Hypothalamus (tissue), 51 donors: ENCODE measurements around the gene MAB21L4.

Experiments used
- DNase-seq, 51 donors: peaks; one replicate each; lab custom pipeline; 2025; lab: John Stamatoyannopoulos, UW

The MAB21L4 gene

DNA sequence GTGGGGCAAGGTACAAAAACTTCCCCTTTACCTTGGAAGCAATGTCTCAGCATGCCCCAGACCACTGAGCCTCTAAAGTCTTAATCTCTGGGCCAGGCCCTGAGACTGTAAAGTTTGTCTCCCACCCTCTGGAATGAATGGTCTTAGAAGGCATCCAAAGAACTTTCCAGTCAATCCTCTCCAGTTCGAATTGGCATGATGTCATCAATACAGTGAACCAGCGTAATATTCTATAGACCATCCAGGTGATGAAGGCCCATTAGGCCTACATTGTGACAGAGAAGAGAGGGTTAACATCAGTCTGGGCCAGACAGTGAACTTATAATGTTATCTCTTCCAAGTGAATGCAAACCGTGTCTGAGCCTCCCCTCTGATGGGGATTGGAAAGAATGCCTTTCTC, 11.2 kb downstream of the MAB21L4 start:
- no peak for DNase-seq

DNA sequence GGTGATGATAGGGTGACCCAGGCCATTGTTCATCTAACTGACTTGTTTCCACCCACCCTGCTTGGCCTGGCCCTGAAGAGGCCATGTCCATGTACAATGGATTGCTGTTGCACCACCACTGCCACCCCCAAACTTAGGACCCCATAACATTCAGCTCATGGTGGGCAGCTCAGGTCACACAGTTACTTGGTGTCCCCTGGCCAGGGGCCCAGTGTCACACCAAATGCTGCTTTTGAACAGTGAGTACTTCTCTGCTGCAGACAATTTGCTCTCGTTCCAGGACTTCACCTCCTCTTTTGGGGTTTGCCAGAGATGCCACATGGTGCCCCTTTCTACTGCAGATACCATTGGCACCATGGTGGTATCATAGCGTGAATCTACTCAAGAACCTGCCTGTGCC, 11.7 kb downstream of the MAB21L4 start:
- DNase-seq, result no peak

DNA sequence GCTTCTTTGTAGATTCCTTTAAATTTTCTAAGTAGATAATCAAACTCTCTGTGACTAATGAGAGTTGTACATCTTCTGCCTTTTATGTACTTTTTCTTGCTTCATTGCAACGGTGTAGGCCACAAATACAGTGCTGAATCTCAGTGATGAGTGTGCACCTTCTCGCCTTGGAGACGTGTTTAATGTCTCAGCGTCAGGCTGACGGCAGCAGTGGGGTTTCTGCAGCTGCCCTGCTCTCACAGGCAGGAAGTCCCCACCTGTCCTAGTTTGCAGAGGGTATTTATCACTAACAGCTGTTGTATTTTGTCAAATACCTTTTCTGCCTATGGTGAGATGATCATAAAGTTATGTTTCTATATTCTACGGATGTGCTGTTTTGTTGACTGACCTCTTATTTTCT, 14.0 kb downstream of the MAB21L4 start:
- DNase-seq, result no peak

DNA sequence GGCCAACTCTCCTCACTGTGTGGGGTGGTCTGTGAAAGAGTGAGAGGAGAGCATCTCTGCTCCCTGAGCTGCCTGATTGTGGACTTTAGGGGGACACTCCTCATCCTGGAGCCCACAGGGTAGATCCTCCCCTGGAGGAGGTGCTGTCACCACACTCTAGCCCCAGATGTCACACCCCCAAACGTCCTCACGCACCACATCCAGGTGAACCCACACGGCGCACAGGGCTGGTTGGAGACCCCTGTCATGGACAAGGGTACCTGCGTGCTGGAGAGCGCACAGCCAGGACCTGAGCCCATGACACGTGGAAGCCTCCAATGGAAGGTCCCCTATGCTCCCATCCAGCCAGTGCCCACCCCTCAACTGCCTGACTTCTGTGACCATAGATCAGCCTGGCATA, 16.9 kb downstream of the MAB21L4 start:
- DNase-seq, result no peak

DNA sequence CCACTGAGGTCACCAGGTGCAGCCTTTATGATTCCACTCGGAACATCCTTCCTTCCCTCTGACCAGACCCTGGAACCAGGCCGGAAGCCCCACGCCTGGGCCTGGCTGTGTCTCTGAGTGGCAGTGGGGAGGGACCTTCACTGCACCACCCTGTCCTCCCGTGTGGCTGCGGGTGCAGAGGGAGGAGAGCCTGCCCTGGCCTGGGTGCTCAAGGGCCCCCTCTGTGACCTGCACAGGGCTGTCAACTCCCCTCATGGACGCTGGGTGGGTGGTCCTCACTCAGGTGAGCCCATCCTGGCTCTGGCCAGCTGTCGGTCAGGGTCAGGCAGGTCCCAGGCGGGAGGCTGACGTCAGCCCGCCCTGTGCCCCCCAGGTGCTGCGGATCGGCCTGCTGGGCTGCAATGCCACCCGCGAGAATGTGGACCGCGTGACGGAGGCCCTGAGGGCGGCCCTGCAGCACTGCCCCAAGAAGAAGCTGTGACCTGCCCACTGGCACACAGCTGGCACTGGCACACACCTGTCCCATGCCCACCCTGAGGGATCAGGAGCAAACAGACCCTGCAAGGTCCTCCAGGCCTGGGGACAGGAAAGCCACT, 17.5 kb downstream of the MAB21L4 start:
- DNase-seq, result no peak

DNA sequence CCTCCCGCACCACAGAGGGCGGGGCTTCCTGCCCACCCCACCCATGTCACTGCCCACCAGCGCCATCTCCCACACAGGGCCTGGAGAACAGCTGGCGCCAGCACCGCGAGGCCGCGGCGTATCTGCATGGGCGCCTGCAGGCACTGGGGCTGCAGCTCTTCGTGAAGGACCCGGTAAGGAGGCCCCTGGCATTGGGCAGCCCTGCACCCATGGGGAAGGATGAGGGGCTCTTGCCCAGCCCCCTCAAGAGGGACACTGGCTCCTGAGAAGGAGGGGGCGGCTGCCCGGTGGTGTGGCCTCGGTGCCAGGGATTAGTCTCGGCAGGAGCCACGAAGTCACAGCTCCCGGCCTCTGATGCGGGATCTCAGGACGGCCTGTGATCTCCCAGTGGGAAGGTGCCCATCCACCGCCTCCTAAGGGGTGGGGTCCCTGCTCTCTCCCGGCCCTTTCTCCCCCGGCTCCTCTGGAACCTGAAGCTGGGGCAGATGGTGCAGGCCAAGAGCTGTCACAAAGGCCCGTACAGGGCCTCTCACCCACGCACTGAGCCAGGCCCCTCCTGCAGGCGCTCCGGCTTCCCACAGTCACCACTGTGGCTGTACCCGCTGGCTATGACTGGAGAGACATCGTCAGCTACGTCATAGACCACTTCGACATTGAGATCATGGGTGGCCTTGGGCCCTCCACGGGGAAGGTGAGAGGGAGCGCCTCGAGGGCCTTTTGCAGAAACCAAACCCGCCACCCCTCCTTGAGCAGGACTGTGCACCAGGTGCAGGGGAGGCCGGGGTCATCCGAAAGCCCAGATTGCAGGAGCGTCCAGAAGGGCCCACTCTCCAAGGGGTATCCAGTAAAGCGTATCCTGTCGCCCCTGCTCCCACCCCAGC, 18.3 kb downstream of the MAB21L4 start:
- no peak for DNase-seq

DNA sequence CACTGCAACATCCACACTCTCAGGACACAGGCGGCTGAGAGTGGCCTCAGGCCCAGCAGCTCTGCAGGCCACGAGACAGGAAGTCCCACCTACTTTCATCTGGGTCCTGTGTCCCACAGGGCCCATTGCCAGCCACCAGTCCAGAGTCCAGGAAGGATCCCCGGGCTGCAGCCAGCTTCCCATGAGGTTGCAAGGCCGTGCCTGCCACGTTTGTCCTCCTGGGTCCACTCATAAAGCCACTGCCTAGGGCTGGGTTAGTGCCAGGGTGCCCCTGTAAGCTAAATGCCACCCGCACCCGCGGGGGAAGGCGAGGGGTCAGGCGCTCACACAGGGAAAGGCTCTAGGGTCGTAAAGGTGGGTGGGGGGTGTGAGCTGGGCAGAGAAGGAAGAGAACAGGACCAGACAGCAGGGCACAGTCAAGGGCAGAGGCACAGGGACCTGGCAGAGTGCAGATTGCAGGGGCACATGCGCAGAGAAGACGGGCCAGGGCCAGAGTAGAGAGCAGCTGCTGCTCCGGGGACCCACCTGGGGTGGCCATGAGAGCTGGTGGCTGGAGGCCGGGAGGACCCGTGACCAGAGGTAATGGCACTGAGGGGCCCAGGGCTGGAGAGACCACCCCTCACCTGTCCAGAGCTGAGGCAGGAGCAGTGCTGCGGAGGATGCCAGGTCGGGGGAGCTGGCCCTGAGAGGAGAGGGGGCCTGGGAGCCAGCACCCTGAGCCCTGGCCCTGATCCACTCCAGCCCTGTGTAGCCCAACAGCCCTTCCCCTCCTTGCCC, 19.3 kb downstream of the MAB21L4 start:
- no peak for DNase-seq

DNA sequence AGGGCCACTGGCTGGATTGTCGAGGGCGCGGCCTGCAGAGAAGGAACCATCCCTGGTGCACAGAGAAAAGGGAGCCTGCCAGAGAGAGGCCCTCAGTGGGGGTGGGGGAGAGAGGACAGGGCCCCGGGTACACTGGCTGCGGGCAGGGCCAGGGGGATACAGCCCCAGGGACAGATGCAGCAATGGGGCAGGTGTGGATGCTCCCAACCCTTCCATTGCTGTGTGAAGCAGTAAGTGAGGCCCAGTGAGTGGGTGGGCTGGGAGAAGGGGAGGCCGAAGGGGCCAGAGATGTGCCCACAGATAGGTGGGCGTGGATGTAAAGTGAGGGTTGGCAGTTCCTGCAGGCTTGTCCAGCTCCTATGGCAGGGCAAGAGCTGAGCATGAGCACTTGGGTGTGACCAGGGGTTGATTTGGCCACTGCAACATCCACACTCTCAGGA, 19.9 kb downstream of the MAB21L4 start:
- no peak for DNase-seq

DNA sequence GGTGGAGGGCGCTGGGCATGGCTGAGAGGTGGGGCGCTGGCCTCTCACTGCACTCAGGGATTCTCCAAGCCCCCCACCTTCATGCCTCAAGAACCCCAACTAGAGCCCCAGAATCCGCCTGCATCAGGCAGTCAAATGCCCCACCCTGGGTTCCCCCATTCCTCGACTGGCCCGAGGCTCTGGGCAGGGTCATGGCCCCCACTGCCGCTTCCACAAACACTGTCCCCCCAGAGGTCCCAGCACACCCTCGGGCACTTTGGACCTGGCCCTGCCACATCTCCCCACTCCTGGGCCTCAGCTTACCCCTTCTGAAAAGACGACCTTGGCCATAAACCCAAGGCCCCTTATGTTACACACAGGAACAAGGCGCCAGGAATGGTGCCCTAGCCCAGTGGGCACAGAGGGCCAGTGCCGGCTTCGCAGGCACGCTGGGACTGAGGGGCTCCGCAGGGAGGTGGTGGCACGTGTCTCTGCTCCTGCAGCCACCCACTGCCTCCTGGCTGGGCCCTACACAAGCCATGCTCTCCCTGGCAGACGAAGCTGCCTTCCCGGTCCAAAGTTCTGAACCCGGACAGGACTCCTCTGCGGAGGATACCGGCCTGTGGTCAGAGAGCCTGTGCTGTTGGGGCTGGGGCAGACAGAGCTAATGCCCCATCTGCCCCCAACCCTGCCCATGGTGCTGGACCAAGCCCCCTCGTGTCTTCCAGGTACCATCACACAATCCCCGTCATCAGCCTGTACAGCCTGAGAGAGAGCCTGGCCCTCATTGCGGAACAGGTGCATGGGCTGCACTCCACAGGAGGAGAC, 20.5 kb downstream of the MAB21L4 start:
- no peak for DNase-seq

DNA sequence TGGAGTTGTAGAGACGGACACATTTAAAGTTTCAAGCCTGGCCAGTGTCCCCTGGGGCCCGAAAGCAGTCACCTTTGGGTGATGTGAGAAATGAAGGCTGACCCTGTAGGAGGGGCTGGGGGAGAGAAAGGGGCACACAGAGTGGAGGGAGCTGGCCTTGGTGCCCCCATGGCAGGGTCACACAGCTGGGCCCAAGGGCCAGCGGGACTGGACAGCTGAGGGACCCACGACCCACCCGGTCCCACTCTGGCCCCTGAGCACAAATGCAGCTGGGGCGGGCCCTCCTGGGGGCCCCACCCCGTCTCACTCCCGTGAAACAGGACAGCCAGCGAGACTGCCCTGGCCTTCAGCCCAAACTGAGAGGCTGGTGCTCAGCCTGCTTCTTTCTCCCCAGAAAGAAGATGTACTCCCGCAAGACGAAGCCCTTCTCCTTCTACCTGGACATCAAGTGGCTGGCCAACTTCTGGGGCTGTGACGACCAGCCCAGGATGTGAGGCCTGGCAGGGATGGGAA, 21.2 kb downstream of the MAB21L4 start:
- DNase-seq, result no peak

DNA sequence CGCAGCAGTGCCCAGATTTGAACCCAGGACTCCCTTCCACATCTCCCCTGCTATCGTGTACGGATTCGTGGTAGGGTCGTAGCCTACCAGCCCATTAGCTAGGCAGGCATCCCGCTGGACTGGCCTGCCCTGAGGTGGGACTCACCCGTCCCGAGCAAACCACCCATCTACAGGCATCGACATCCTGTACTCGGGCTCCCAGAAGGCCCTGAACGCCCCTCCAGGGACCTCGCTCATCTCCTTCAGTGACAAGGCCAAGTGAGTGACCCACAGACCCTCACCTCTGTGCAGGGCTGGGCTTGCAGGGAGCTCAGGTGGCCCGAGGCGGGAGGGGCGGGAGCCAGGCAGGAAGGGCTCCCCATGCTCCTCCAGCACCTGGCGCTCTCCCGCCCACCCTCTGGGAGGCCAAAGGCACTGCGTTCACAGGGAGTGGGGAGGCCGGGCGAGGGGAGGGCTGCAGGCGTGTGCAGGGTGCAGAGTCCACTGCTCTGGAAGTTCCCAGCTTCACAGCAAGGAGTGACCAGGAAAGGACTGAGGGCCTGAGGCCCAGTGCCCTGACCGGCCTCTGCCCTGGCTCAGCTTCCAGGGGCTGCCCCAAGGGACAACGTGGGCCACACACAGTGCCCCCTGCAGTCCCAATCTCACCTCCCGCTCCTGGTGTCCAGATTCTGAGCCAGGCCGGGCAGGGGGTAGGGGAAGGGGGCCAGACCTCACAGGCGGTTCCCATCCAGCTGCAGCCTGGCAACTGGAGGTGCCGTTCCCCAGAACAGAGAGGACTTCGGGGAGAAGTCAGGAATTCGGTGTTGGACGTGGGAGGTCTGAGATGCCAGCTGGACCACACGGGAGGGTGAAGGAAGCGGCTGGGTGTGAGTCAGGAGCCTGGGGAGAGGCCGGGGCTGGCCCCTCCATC, 21.9 kb downstream of the MAB21L4 start:
- no peak for DNase-seq

DNA sequence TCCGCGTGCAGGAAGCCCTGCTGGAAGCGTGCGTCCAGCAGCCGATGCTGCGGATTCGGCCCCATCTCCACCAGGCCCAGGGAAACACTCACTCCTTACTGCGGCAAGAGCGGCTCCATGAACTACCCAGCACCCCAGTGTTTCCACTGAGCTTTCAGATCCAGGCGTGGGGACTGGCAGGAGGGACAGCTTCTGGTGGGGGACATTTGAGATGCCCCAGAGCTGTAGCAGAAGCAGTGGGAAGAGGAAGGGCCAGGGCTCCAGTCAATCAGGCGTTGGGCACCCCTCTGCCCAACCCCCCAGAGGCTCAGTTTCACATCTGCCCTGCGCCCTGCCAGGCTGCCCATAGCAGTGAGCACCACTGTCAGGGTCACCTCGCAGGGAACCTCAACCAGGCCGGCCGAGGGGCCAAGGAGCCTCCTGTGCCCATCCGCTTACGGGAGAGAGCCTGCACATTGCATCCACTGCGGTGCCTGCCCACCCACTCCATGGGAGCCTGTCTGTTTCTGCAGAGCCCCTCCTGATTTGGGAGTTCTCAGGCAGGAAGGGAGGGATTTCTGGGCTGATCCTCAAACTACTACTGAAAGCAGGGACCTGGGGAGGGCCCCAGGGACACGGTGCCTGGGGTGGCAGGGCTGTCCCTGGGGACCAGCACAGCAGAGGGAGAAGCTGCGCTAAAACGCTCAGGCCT, 22.7 kb downstream of the MAB21L4 start:
- DNase-seq, result no peak

DNA sequence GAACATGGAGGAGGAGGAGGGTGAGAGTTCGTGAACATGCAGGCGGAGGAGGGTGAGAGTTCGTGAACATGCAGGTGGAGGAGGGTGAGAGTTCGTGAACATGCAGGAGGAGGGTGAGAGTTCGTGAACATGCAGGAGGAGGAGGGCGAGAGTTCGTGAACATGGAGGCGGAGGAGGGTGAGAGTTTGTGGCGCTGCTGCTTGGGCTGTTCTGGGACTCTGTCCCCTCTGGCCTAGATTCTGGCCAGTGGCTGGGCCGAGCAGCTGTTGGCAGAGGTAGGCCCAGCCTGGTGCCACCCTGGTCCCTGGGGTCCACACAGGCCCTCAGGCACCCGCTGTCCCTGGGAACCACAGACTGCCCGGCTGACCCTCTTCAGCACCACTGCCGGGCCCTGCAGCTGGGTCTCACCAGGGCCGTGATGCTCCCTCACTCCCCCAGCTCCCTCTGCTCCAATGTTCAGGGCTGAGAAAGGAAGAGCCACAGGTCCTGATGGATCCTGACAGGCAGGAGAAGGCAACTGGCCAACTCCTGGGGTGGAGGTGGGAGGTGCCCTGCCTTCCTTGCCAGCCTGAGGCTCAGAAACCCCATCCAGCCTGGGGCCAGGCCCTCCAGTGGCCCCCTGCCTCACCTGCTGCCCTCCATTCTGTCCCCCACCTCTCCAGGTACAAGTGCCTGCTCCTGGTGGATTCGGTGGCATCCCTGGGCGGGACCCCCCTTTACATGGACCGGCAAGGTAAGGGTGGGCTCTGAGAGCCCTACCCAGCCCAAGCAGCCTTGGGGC, 23.4 kb downstream of the MAB21L4 start:
- DNase-seq, result no peak

DNA sequence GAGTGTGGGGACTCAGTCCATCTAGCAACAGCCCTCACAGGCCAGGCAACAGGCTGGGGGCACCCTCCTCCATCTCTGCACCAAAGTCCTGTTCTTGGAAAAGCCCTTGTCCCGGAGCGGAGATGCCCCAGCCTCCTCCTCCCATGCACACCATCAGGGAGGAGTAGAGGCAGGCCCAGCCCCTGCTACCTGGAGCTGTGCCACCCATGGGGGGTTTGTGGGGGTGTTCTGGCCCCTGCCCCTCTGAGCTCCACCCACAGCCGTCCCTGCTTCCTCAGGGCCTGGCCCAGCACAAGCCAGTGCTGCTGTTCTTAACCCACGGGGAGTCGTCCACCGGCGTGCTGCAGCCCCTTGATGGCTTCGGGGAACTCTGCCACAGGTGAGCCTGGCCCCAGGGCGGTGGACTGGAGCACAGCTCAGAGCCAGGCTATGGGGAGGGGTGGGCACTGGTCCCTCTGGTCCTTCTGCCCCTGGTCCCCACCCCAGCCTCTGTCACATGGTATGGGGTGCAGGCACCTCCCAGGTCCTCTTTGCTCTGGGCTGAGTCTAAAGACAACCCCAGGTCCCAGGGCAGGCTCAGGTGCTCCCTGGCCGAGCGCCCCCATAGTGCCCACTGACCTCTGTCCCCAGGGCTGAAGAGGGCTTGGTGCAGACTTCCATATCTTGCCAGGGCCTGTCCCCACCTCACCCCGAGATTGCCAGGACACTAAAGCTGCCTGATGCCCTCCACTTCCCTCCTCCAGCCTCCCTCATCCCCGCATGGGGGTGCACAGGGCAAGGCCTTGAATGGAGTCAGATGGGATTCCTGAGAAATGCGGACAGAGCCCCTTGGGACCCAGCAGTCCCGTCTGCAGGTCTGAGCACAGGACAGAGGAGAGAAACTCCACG, 24.6 kb downstream of the MAB21L4 start:
- DNase-seq, result no peak

DNA sequence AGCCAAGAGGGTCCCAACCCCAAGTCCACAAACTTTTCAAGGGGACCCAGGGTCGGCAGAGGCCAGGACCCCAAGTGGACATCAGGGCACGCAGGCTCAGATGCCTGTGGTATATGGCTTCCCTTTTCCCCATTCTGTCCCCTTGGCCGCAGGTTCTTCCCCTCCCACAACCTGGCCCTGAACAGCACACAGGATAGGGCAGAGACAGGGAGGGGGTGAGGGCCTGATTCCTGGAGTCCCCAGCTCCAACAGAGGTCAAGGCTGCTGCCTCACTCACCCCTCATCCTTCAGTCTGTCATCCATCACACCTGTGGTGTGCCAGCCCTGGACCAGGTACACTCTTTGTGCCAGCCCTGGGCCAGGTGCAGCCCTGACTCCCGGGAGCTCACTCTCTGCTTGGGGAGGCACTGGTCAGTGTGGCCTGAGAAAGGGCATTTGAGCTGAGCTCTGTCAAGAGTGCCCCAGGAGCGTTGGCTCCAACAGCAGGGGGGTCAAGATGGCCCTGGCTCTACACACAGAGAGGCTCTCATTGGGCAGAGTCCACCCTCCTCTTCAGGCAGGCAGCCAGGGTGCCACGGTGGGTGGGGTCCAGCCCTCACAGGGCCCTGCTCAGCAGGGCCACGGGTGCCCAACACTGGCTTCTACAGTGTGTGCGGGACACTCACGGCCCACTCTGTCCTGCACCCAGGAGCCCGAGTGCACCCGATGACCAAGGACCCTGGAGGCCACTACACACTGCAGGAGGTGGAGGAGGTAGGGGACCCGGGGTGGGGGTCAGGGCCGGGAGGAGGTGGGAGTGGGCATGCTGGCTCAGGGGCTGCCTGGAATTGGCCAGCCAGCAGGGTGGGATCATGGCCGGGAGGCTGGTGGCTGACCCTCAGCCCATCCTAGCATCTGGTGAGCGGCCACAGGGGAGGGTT, 25.7 kb downstream of the MAB21L4 start:
- DNase-seq, result no peak
